HG02970 (cell line): ENCODE measurements around the gene GPR62.

Source experiments
- ATAC-seq: cut with Tn5 transposase; IDR thresholded peaks from one replicate; pipeline ENCODE4 v1.9.1; 2021; ENCODE audit warnings: mild to moderate bottlenecking, moderate library complexity, moderate number of reproducible peaks; ENCODE audit not compliant: unreplicated experiment, low FRiP score

Gene GPR62

GRCh38 chr3:51968883-51969678 lies 13.9 kb downstream of the GPR62 start:
- no peak for ATAC-seq

GRCh38 chr3:51969841-51970240 lies 14.7 kb downstream of the GPR62 start:
- no peak for ATAC-seq

- no peak for ATAC-seq
Measured at GRCh38 chr3:51970606-51971300, 15.6 kb downstream of the GPR62 start.

GRCh38 chr3:51971350-51971749 lies 16.2 kb downstream of the GPR62 start:
- ATAC-seq, result no peak

- no peak for ATAC-seq
Measured at GRCh38 chr3:51974277-51974962, 19.2 kb downstream of the GPR62 start.

- ATAC-seq, result peak; percentile 62
Measured at GRCh38 chr3:51974963-51975851, 20.0 kb downstream of the GPR62 start, which contains the start of gene ABHD14A. Gene ABHD14A, plus strand, starts transcription at chr3:51975064. Its CDS starts 72 bp downstream, at chr3:51975136.

GRCh38 chr3:51975852-51976549 lies 20.8 kb downstream of the GPR62 start:
- no peak for ATAC-seq

GRCh38 chr3:51977446-51978142 lies 22.4 kb downstream of the GPR62 start:
- no peak for ATAC-seq

- ATAC-seq, result no peak
Measured at GRCh38 chr3:51978143-51978502, 22.9 kb downstream of the GPR62 start.

- no peak for ATAC-seq
Measured at GRCh38 chr3:51980253-51980652, 25.1 kb downstream of the GPR62 start.

- ATAC-seq, result peak; percentile 34
Measured at GRCh38 chr3:51982352-51982837, 27.2 kb downstream of the GPR62 start.

GRCh38 chr3:51982838-51983577 lies 27.8 kb downstream of the GPR62 start, which contains the start of gene ACY1:
Gene ACY1, plus strand, starts transcription at chr3:51983535. Its CDS starts 530 bp downstream, at chr3:51984065.
- ATAC-seq, result peak; percentile 54

- ATAC-seq, result no peak
Measured at GRCh38 chr3:51983578-51984268, 28.5 kb downstream of the GPR62 start.

- no peak for ATAC-seq
Measured at GRCh38 chr3:51984269-51984647, 29.1 kb downstream of the GPR62 start.

- ATAC-seq, result no peak
Measured at GRCh38 chr3:51985063-51985462, 29.9 kb downstream of the GPR62 start.

- no peak for ATAC-seq
Measured at GRCh38 chr3:51986010-51986947, 31.1 kb downstream of the GPR62 start.
